ENCODE results near the gene PUM2. TPM values are rescaled to one million over a fixed set of nuclear protein-coding genes. Genes with fewer than 3 reads are reported as not detected.

Gene PUM2
- total and polyA plus RNA-seq, 2 of the 13 experiments (the other 11 are each of a cell fraction or from before 2014, with no cell fraction given): 69.6 to 69.8 TPM

GRCh38 chr2:20350041-20350712 is 467 bp downstream of the PUM2 start (continued):
- no peak; the same call in 1 of the 2 replicates for TF ChIP-seq HOXD1 (CRISPR knock-in tag; IDR thresholded peaks at IDR 0.05)
- no peak for TF ChIP-seq SRSF1 (optimal IDR thresholded peaks at IDR 0.05; ENCODE audit: low read depth, low read length)
- no peak for TF ChIP-seq ZNF550 (CRISPR knock-in tag; IDR thresholded peaks at IDR 0.05; ENCODE audit: borderline replicate concordance)
- TF ChIP-seq IRF9 (CRISPR knock-in tag; IDR thresholded peaks at IDR 0.05; ENCODE audit: borderline replicate concordance): no peak; the same call in 1 of the 2 replicates
- no peak for TF ChIP-seq ZFP91 (CRISPR knock-in tag; IDR thresholded peaks at IDR 0.05; ENCODE audit: borderline replicate concordance)
- TF ChIP-seq GPBP1L1 (CRISPR knock-in tag; IDR thresholded peaks at IDR 0.05): no peak
- TF ChIP-seq ZNF687 (CRISPR knock-in tag; IDR thresholded peaks at IDR 0.05): no peak
- TF ChIP-seq ZNF124 (CRISPR knock-in tag; IDR thresholded peaks at IDR 0.05): 0 out of 2 replicates have a peak, but pooled peaks have one; percentile 43
- TF ChIP-seq GMEB1 (CRISPR knock-in tag; IDR thresholded peaks at IDR 0.05; ENCODE audit: borderline replicate concordance): no peak
- TF ChIP-seq ZGPAT (CRISPR knock-in tag; IDR thresholded peaks at IDR 0.05): no peak
- no peak for TF ChIP-seq PRMT3 (CRISPR knock-in tag; IDR thresholded peaks at IDR 0.05; ENCODE audit: borderline replicate concordance, low read depth)
- no peak for TF ChIP-seq HCFC1 (IDR thresholded peaks at IDR 0.05; ENCODE audit: low read depth, low read length)
- no peak for TF ChIP-seq CHD4 (IDR thresholded peaks at IDR 0.05; ENCODE audit: borderline replicate concordance, low read length)
- no peak for TF ChIP-seq ZNF224 (CRISPR knock-in tag; IDR thresholded peaks at IDR 0.05)
- no peak for TF ChIP-seq ZNF772 (CRISPR knock-in tag; IDR thresholded peaks at IDR 0.05)
